Measurements from ENCODE around the gene CPT1B. TPM values are rescaled to one million over a fixed set of nuclear protein-coding genes. Genes with fewer than 3 reads are reported as not detected.

Gene CPT1B
- total and polyA plus RNA-seq, 2 of the 8 experiments (the other 6 are each of a cell fraction or from before 2014, with no cell fraction given): 34.2 to 36.2 TPM

- Histone ChIP-seq H4K20me1 (replicated peaks in 1 of 2; ENCODE audit: control insufficient read depth in 1 of 2, insufficient read depth in 2 of 2, low read length in 2 of 2) (peaks cover 0 to 6% of the 10 kb centered on the region in 2 experiments), H3K27me3 (replicated peaks in 1 of 4; ENCODE audit: control insufficient read depth in 3 of 4, extremely low read depth in 1 of 4, insufficient read depth in 3 of 4, low read length in 3 of 4) (peaks cover 1 to 18% (median 12%) of the 10 kb centered on the region in 4 experiments), H3K9me3 (ENCODE audit: insufficient read depth in 2 of 2, low read depth in 1 of 2, low read length in 1 of 2) (no peaks in the 10 kb centered on the region), H2AFZ (ENCODE audit: low read length) (no peak overlapping the region), H2BK120ac (replicated peaks; ENCODE audit: low read depth, low read length) (no peak overlapping the region), H2BK20ac (ENCODE audit: low read length) (no peak overlapping the region), H4K91ac (replicated peaks; ENCODE audit: insufficient read length, low read length) (no peak overlapping the region), H3K18ac (ENCODE audit: extremely low read depth, low read length) (no peak overlapping the region), H3K23me2 (ENCODE audit: low read depth, low read length) (no peaks in the 10 kb centered on the region), H3K56ac (replicated peaks; ENCODE audit: insufficient read length, low read depth, low read length) (no peak overlapping the region), H3K4me3 (ENCODE audit: extremely low read depth in 1 of 4, insufficient read depth in 2 of 4, low read depth in 3 of 4, low read length in 4 of 4) (no peak overlapping the region), H3K4ac (replicated peaks; ENCODE audit: insufficient read length, low read depth, low read length) (no peak overlapping the region), H4K5ac (ENCODE audit: insufficient read length, low read depth, low read length) (no peak overlapping the region), H2AK5ac (ENCODE audit: low read depth, low read length) (no peak overlapping the region), H2BK5ac (ENCODE audit: low read depth, low read length) (no peak overlapping the region), H3K4me2 (ENCODE audit: insufficient read depth in 1 of 2, low read depth in 2 of 2, low read length in 2 of 2) (no peak overlapping the region), H4K8ac (ENCODE audit: extremely low read depth, insufficient read depth, low read length) (no peak overlapping the region), H2BK15ac (ENCODE audit: low read length) (no peak overlapping the region), H3K14ac (ENCODE audit: insufficient read length) (no peak overlapping the region), H3K79me2 (ENCODE audit: control insufficient read depth in 1 of 2, insufficient read depth in 2 of 2, low read length in 2 of 2) (no peaks in the 10 kb centered on the region), H3K27ac (ENCODE audit: low read depth, low read length) (no peak overlapping the region), H3K36me3 (ENCODE audit: control insufficient read depth in 2 of 4, insufficient read depth in 4 of 4, low read length in 3 of 4) (no peaks in the 10 kb centered on the region), H3K9ac (replicated peaks in 1 of 4; ENCODE audit: extremely low read depth in 1 of 4, low read depth in 3 of 4, low read length in 3 of 4) (no peak overlapping the region), H3K79me1 (ENCODE audit: low read depth, low read length) (no peaks in the 10 kb centered on the region), H3K4me1 (replicated peaks in 1 of 4; ENCODE audit: control insufficient read depth in 3 of 4, insufficient read depth in 4 of 4, low read length in 3 of 4) (peaks cover 0 to 13% (median 2%) of the 10 kb centered on the region in 4 experiments; a peak in 4 of 7 replicates), H3K23ac (ENCODE audit: insufficient read length) (no peak overlapping the region), H2BK12ac (ENCODE audit: low read depth, low read length) (no peak overlapping the region)
- DNase-seq (ENCODE audit: low read depth in 1 of 2, low spot score in 2 of 2): peak in 1 of 2 experiments; percentile 41
- ChIA-PET POLR2A (ENCODE audit: partially characterized antibody) (interaction anchor here (1.6 kb wide), 1 partner anchor 10 kb away, joined by 4 read pairs; no protein-coding TSS in a partner anchor), CTCF (ENCODE audit: partially characterized antibody) (interaction anchor here (0.9 to 5.4 kb wide), 7 partner anchors 9 to 86 kb away, joined by 3 to 39 read pairs (median 9); partner anchors contain the start of genes ARSA, CPT1B and SYCE3)
- 92% methylated on average over 16 of the region's 17 CpGs; no CpG with 5 or more reads in 1 of the 2 experiments for WGBS, 2 experiments (ENCODE audit: extremely low coverage in 1 of 2, insufficient coverage in 1 of 2, insufficient read length in 1 of 2, insufficient replicate concordance in 2 of 2, low coverage in 1 of 2, low lambda C conversion rate in 2 of 2, missing lambda C conversion rate in 1 of 2)
- no peak for FAIRE-seq
- TF ChIP-seq FOSL1 (IDR thresholded peaks at IDR 0.05; ENCODE audit: insufficient read depth, low read depth, low read length) (no peak), RNF2 (IDR thresholded peaks at IDR 0.05; ENCODE audit: borderline replicate concordance, low read depth, low read length, missing control alignments, poor library complexity, severe bottlenecking) (no peak), NANOG (IDR thresholded peaks at IDR 0.05; ENCODE audit: insufficient read depth, low read depth, low read length, poor library complexity, severe bottlenecking) (no peak), CTCF (IDR thresholded peaks at IDR 0.05; ENCODE audit: control extremely low read depth in 1 of 3, insufficient read depth in 1 of 3, low read depth in 1 of 3, low read length in 3 of 3) (no peak), CBX8 (IDR thresholded peaks at IDR 0.05; ENCODE audit: borderline replicate concordance, low read depth, low read length) (no peak), E2F6 (IDR thresholded peaks at IDR 0.05) (no peak), TAF1 (IDR thresholded peaks at IDR 0.05; ENCODE audit: low read depth, low read length) (no peak), CBX5 (IDR thresholded peaks at IDR 0.05; ENCODE audit: low read depth, low read length) (no peak), SRF (IDR thresholded peaks at IDR 0.05; ENCODE audit: low read depth, low read length) (no peak), RBBP5 (IDR thresholded peaks at IDR 0.05; ENCODE audit: borderline replicate concordance, low read depth, low read length) (no peak)
Measured at GRCh38 chr22:50610581-50610980, 32.4 kb upstream of the CPT1B start.
